Transverse colon (tissue), 4 donors: ENCODE measurements around the gene PPP1R1A.

Experiments used
- CTCF ChIP-seq, 5 experiments: fragments of 200-600 bp in 3 of 5; fragments of 450-650 bp in 2 of 5; sonication (generic) in 3 of 5; IDR thresholded peaks; 1 replicate in 2 of 5; 2 replicates in 3 of 5; pipeline ENCODE4 v1.5.1; 2016 to 2017; ENCODE audit warnings: antibody characterized with exemption in 5 of 5, inconsistent platforms in 3 of 5, mild to moderate bottlenecking in 2 of 5, moderate library complexity in 1 of 5
- POLR2AphosphoS5 ChIP-seq, 3 donors: sonication (generic); formaldehyde crosslinking; IDR thresholded peaks; one replicate each; pipeline ENCODE4 v1.6.1; 2016; ENCODE audit warnings: antibody characterized with exemption in 3 of 3

- no peak for TF ChIP-seq CTCF (IDR thresholded peaks at IDR 0.05)
- TF ChIP-seq POLR2AphosphoS5 (IDR thresholded peaks at IDR 0.05) = no peak
Observed at GRCh38 chr12:54555670-54556257, 32.7 kb downstream of the PPP1R1A start.
